DOHH2 (cell line): ENCODE measurements around the gene GABRR2.

Experiments
- H3F3A ChIP-seq: fragments of 200-600 bp; sonication (generic), shearing (Covaris generic); 2 replicates; pipeline ENCODE4 v1.6.0; 2016; ENCODE audit warnings: antibody characterized with exemption, mild to moderate bottlenecking; ENCODE audit not compliant: control insufficient read depth, insufficient read depth
- H3K27ac ChIP-seq: fragments of 200-600 bp; sonication (generic); 2 replicates; pipeline ENCODE4 v1.5.1; 2014; ENCODE audit warnings: low read depth, mild to moderate bottlenecking, low read length, moderate library complexity
- H3K27me3 ChIP-seq: fragments of 200-600 bp; sonication (generic); 2 replicates; pipeline ENCODE4 v1.6.1; 2014; ENCODE audit warnings: mild to moderate bottlenecking, low read length, mixed read lengths; ENCODE audit not compliant: control insufficient read depth
- H3K36me3 ChIP-seq: fragments of 200-600 bp; sonication (generic); 2 replicates; pipeline ENCODE4 v1.6.1; 2014; ENCODE audit warnings: mild to moderate bottlenecking, low read length, moderate library complexity, mixed read lengths; ENCODE audit not compliant: control insufficient read depth
- H3K4me1 ChIP-seq: fragments of 200-600 bp; sonication (generic); 2 replicates; pipeline ENCODE4 v1.6.1; 2014; ENCODE audit warnings: mild to moderate bottlenecking, low read length, mixed read lengths; ENCODE audit not compliant: control insufficient read depth
- H3K4me2 ChIP-seq: fragments of 200-600 bp; sonication (generic); 2 replicates; pipeline ENCODE4 v1.6.0; 2014; ENCODE audit warnings: mild to moderate bottlenecking, low read length, moderate library complexity
- H3K4me3 ChIP-seq: fragments of 200-600 bp; sonication (generic); 2 replicates; pipeline ENCODE4 v1.5.1; 2014; ENCODE audit warnings: mild to moderate bottlenecking, low read length, mixed read lengths
- H3K79me2 ChIP-seq: fragments of 200-600 bp; sonication (generic); 2 replicates; pipeline ENCODE4 v1.6.1; 2014; ENCODE audit warnings: mild to moderate bottlenecking, low read length, mixed read lengths; ENCODE audit not compliant: control insufficient read depth
- H3K9me2 ChIP-seq: fragments of 200-600 bp; sonication (generic); replicated peaks from 2 replicates; pipeline ENCODE4 v1.6.1; 2014; ENCODE audit warnings: mild to moderate bottlenecking, low read length, mixed read lengths; ENCODE audit not compliant: control insufficient read depth
- H3K9me3 ChIP-seq: fragments of 200-600 bp; sonication (generic); 2 replicates; pipeline ENCODE4 v1.6.1; 2014; ENCODE audit warnings: antibody characterized with exemption, low read length, mixed read lengths; ENCODE audit not compliant: control insufficient read depth, insufficient read depth
- H4K20me1 ChIP-seq: fragments of 200-600 bp; sonication (generic); 2 replicates; pipeline ENCODE4 v1.6.0; 2014; ENCODE audit warnings: low read depth, mild to moderate bottlenecking, antibody characterized with exemption, low read length, moderate library complexity; ENCODE audit not compliant: control insufficient read depth, insufficient read depth
- EZH2phosphoT487 ChIP-seq: fragments of 200-600 bp; sonication (generic); IDR thresholded peaks from 2 replicates; pipeline ENCODE4 v1.6.1; 2017; ENCODE audit warnings: borderline replicate concordance, mild to moderate bottlenecking, antibody characterized with exemption, low read length, moderate library complexity, mixed read lengths
- TF ChIP-seq, protein P1 (sequence below): fragments of 200-600 bp; sonication (generic); IDR thresholded peaks from one replicate; pipeline ENCODE4 v1.5.1; 2014; ENCODE audit warnings: antibody characterized with exemption, mild to moderate bottlenecking, low read depth, low read length; ENCODE audit not compliant: poor library complexity, severe bottlenecking

The GABRR2 gene

DNA sequence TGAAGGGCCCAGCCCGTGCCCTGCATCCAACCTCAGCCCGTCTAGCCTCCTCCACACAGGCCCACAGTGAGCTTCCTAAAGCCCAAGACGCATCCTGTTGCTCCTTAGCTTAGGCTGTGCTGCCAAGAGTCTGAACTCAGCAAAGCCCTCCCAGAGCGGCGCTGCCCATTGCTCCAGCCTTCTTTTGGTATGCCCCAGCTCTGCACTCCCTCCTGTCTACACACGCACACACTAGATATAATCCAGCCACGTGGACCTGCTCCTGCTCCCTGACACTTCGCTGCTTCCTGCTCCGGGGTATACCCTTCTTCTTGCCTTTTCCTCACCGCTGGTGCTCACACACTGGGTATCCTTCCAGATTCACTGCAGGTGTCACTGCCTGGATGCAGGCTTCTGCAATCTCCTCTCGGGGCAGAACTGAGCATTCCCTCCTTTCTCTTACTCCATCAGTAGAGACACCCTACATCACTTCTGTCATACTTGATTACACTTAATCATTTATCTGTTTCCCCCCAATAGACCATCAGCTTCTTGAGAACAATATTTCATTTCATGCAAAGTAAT, 23.8 kb downstream of the GABRR2 start:
- no peaks in the 10 kb centered on the region for H3F3A ChIP-seq
- H3K4me3 ChIP-seq, result no peak overlapping the region
- H3K79me2 ChIP-seq, result no peaks in the 10 kb centered on the region
- H3K27me3 ChIP-seq, result no peaks in the 10 kb centered on the region
- no peak overlapping the region for H3K4me2 ChIP-seq
- TF ChIP-seq, protein P1, sequence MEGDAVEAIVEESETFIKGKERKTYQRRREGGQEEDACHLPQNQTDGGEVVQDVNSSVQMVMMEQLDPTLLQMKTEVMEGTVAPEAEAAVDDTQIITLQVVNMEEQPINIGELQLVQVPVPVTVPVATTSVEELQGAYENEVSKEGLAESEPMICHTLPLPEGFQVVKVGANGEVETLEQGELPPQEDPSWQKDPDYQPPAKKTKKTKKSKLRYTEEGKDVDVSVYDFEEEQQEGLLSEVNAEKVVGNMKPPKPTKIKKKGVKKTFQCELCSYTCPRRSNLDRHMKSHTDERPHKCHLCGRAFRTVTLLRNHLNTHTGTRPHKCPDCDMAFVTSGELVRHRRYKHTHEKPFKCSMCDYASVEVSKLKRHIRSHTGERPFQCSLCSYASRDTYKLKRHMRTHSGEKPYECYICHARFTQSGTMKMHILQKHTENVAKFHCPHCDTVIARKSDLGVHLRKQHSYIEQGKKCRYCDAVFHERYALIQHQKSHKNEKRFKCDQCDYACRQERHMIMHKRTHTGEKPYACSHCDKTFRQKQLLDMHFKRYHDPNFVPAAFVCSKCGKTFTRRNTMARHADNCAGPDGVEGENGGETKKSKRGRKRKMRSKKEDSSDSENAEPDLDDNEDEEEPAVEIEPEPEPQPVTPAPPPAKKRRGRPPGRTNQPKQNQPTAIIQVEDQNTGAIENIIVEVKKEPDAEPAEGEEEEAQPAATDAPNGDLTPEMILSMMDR, result no peak
- no peak for TF ChIP-seq EZH2phosphoT487
- H3K9me3 ChIP-seq, result no peaks in the 10 kb centered on the region
- no peak overlapping the region for H3K27ac ChIP-seq
- no peaks in the 10 kb centered on the region for H3K36me3 ChIP-seq
- peaks cover 5% of the 10 kb centered on the region; the same call in 1 of the 2 replicates for H3K4me1 ChIP-seq
- H4K20me1 ChIP-seq, result no peaks in the 10 kb centered on the region
- H3K9me2 ChIP-seq, result no peaks in the 10 kb centered on the region

DNA sequence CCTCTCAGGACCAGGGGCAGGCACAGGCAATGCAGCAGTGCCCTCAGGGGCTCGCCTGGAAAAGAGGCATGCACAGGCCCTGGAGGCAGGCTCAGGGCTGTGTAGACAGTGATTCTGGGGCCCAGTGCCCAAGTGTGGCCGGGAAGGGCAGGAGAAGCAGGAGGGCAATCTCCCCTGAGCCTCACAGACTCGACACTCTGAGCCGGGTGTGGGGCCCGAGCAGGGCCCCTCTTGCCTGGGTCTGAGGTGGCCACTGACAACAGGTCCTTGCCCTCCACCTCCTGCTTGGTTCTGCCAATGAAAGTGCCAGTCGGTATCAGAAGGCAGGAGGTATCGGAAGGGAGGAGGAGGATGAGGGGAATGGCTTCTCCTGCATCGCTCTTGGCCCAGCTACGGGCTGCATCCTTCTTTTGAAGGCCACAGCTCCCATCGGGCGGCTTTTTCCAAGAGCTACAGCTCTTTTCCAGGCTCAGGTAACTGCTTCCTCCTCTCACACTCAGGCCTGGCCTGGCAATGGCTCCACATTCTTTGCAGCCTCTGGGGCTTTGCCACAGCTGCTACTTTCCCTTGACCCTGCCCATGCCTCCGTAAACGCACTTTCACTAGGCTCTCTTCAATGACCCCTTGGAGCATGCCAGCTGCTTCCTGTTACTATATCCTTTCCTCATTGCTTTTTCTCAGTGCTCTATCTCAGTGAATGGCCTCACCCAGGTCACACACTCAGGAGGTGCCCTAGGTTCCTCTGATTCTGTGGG, 24.5 kb downstream of the GABRR2 start:
- H3K79me2 ChIP-seq, result no peaks in the 10 kb centered on the region
- TF ChIP-seq, protein P1, result no peak
- TF ChIP-seq EZH2phosphoT487, result no peak
- no peaks in the 10 kb centered on the region for H4K20me1 ChIP-seq
- peaks cover 5% of the 10 kb centered on the region; the same call in 1 of the 2 replicates for H3K4me1 ChIP-seq
- H3F3A ChIP-seq, result no peaks in the 10 kb centered on the region
- no peak overlapping the region for H3K4me3 ChIP-seq
- no peaks in the 10 kb centered on the region for H3K9me3 ChIP-seq
- H3K36me3 ChIP-seq, result no peaks in the 10 kb centered on the region
- H3K27me3 ChIP-seq, result no peaks in the 10 kb centered on the region
- H3K9me2 ChIP-seq, result no peaks in the 10 kb centered on the region
- H3K4me2 ChIP-seq, result no peak overlapping the region
- no peak overlapping the region for H3K27ac ChIP-seq

DNA sequence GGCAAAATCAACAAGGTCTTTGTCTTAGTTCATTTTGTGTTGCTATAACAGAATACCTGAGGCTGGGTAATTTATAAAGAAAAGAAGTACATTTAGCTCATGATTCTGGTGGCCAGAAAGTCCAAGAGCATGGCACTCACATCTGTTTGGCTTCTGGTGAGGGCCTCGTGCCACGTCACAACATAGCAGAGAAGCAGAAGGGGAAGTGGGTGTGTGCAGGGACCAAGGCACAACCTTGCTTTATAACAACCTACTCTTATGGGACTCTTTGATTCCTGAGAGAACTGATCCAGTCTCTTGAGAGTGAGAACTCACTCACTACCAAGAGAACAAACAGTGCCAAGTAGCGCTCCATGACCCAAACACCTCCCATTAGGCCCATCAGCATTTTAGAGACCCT, 25.4 kb downstream of the GABRR2 start:
- H3K9me2 ChIP-seq, result no peaks in the 10 kb centered on the region
- no peaks in the 10 kb centered on the region for H3K36me3 ChIP-seq
- H3K27ac ChIP-seq, result no peak overlapping the region
- H3F3A ChIP-seq, result no peaks in the 10 kb centered on the region
- no peaks in the 10 kb centered on the region for H3K27me3 ChIP-seq
- H3K4me1 ChIP-seq, result peaks cover 5% of the 10 kb centered on the region; the same call in 1 of the 2 replicates
- H3K4me2 ChIP-seq, result no peak overlapping the region
- TF ChIP-seq EZH2phosphoT487, result no peak
- TF ChIP-seq, protein P1, result no peak
- no peaks in the 10 kb centered on the region for H3K79me2 ChIP-seq
- no peaks in the 10 kb centered on the region for H3K9me3 ChIP-seq
- no peaks in the 10 kb centered on the region for H4K20me1 ChIP-seq
- no peak overlapping the region for H3K4me3 ChIP-seq
